GM12892 (cell line): ENCODE results near the gene ZNF519.

ENCODE experiments used
- DNase-seq: peaks from one replicate; pipeline ENCODE4 v3.0.0; 2011; ENCODE audit not compliant: insufficient read length
- FAIRE-seq: peaks from 2 replicates; lab custom pipeline; 2011; peaks lifted over from hg19 to GRCh38; lab: Jason Lieb, UNC
- POLR2A ChIP-seq: IDR thresholded peaks from 2 replicates; pipeline ENCODE4 v1.6.1; 2011; ENCODE audit warnings: low read depth, low read length, control low read depth
- POLR2AphosphoS5 ChIP-seq: IDR thresholded peaks from 2 replicates; pipeline ENCODE4 v1.6.1; 2011; ENCODE audit warnings: low read depth, low read length, control low read depth
- TAF1 ChIP-seq: IDR thresholded peaks from 2 replicates; pipeline ENCODE4 v1.6.1; 2011; ENCODE audit warnings: low read depth, mild to moderate bottlenecking, control low read depth, low read length, borderline replicate concordance

Gene ZNF519

GRCh38 chr18:14124689-14125088, 7.5 kb downstream of the ZNF519 start:
- no peak for FAIRE-seq
- TF ChIP-seq POLR2AphosphoS5 (no peak), POLR2A (no peak), TAF1 (no peak)
- DNase-seq, result no peak

- no peak for TF ChIP-seq POLR2AphosphoS5
- no peak for TF ChIP-seq TAF1
- TF ChIP-seq POLR2A, result no peak
- no peak for DNase-seq
- FAIRE-seq, result no peak
These were observed 10.1 kb downstream of the ZNF519 start for GRCh38 chr18:14122097-14122496.

GRCh38 chr18:14120926-14121325, 11.3 kb downstream of the ZNF519 start:
- no peak for FAIRE-seq
- TF ChIP-seq POLR2AphosphoS5, result no peak
- TF ChIP-seq TAF1, result no peak
- TF ChIP-seq POLR2A, result no peak
- no peak for DNase-seq

DNA sequence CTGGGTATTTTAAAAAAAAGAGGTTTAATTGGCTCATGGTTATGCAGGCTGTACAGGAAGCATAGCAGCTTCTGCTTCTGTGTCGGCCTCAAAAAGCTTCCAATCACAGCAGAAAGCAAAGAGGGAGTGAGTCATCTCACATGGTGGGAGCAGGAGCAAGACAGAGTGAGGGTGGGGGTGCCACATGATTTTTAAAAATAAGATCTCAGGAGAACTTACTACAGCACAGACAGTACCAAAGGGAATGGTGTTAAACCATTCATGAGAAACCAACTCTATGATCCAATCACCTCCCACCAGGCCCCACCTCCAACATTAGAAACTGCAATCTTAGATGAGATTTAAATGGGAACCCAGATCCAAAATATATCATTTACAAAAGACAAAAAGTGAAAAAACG, 14.6 kb downstream of the ZNF519 start:
- FAIRE-seq, result no peak
- TF ChIP-seq POLR2AphosphoS5, result no peak
- TF ChIP-seq POLR2A, result no peak
- TF ChIP-seq TAF1, result no peak
- no peak for DNase-seq

- DNase-seq, result no peak
- FAIRE-seq, result no peak
- TF ChIP-seq POLR2AphosphoS5 (no peak), TAF1 (no peak), POLR2A (no peak)
These were observed 25.3 kb downstream of the ZNF519 start for GRCh38 chr18:14106906-14107305.

DNA sequence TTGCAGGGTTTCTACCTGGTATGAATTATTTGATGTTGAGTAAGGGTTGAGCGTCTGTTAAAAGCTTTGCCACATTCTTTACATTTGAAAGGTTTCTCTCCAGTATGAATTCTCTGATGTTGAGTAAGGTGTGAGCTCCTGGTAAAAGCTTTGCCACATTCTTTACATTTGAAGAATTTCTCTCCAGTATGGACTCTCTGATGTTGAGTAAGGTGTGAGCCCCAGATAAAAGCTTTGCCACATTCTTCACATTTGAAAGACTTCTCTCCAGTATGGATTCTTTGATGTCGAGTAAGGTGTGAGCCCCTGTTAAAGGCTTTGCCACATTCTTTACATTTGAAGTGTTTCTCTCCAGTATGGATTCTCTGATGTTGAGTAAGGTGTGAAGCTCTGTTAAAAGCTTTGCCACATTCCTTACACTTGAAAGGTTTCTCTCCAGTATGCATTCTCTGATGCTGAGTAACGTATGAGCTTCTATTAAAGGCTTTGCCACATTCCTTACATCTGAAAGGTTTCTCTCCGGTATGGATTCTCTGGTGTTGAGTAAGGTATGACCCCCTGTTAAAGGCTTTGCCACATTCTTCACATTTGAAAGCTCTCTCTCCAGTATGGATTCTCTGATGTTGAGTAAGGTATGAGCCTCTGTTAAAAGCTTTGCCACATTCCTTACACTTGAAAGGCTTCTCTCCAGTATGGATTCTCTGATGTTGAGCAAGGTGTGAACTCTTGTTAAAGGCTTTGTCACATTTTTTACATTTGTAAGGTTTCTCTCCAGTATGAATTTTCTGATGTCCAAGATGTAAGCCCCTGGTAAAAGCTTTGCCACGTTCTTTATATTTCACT, 27.1 kb downstream of the ZNF519 start:
- TF ChIP-seq POLR2AphosphoS5 (no peak), POLR2A (no peak), TAF1 (no peak)
- DNase-seq (no peak), FAIRE-seq (no peak)

DNA sequence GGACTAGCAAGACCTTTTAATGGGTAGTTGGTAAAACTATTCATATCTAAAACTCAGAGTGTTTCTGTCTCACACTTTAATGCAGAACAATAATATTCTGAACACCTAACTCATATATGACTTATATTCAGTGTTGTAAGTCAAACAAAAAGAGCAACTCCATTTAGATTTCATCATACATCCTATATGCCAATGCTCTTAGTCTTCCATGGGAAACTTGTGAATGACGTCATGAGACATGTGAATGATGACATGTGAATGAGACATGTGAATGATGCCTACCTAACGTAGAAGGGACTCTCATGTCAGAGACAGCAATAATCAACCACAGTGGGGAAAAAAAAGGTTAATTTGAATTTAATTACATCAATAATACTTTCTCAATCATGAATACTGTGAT, 28.0 kb downstream of the ZNF519 start:
- no peak for TF ChIP-seq POLR2AphosphoS5
- no peak for TF ChIP-seq POLR2A
- TF ChIP-seq TAF1, result no peak
- DNase-seq, result no peak
- FAIRE-seq, result no peak

GRCh38 chr18:14100503-14101286, 31.5 kb downstream of the ZNF519 start:
- DNase-seq, result no peak
- TF ChIP-seq POLR2AphosphoS5, result no peak
- no peak for TF ChIP-seq TAF1
- no peak for FAIRE-seq

DNA sequence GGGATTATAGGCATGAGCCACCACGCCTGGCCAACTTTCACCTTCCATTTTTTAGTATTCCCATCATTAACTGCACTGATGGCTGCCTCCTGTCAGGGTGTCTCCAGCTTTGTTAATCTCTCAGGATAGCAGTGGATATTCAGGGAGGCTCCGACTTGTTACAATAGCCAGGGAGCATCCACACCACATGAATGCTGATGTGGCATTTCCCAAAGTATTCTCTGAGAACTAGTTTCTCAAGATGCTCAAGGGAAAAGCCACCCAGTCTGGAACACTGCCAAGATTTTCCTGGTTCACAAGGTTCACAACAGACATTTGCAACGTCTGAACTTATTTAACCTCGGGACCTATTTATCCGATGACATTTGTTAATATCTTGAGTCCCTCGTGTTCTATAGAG, 33.8 kb downstream of the ZNF519 start:
- no peak for DNase-seq
- TF ChIP-seq TAF1 (no peak), POLR2AphosphoS5 (no peak), POLR2A (no peak)
- FAIRE-seq, result no peak

DNA sequence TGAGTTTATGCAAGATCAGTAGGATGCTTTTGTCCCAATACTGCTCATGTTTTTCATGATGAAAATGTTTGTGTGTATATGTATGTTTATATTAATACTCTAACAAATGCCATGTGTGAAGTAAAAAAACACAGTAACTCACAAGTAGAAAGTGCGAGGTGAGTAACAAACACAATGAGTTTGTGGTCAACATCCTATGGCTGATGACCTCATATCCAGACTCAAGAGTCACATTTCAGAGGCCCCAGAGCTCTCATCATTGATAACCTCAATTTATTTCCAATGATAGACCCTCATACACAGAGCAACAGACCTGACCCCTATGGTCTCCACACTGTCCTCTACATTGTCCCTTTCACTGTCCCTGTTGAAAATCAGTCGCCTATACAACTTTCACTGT, 34.5 kb downstream of the ZNF519 start:
- FAIRE-seq (no peak), DNase-seq (no peak)
- TF ChIP-seq TAF1 (no peak), POLR2A (no peak)

GRCh38 chr18:14093307-14093915, 38.8 kb downstream of the ZNF519 start:
- DNase-seq, result no peak
- FAIRE-seq, result no peak
- no peak for TF ChIP-seq TAF1
- no peak for TF ChIP-seq POLR2A
- TF ChIP-seq POLR2AphosphoS5, result no peak
